K562 (cell line): ENCODE measurements around the gene C4orf36. TPM values are rescaled to one million over a fixed set of nuclear protein-coding genes. Genes with fewer than 3 reads are reported as not detected.

Experiments used
- CTBP1 ChIP-seq: fragments of 450-650 bp; IDR thresholded peaks from 2 replicates; pipeline ENCODE4 v1.6.1; 2016; ENCODE audit warnings: borderline replicate concordance
- TCF3 ChIP-seq: sonication (generic); formaldehyde crosslinking; IDR thresholded peaks from 2 replicates; pipeline ENCODE4 v1.4.0; 2020; ENCODE audit warnings: mild to moderate bottlenecking, missing genetic modification reagents
- polyA plus RNA-seq, 8 experiments: library from polyadenylated mRNA; depleted of rRNA in 4 of 8; stranded (reverse) in 5 of 8; unstranded in 3 of 8; fragments of >200 nt; fragmentation: Nextera tagmentation in 2 of 8; fragmentation: Illumina TruSeq in 1 of 8; extraction: Ambion mirVana in 2 of 8; extraction: Trizol in 1 of 8; gene quantifications; 2 replicates each; pipeline versions ENCODE4 v1.2.1 to v1.2.3, GENCODE V29; 2011 to 2014; ENCODE audit warnings: inconsistent platforms in 1 of 8, missing spikeins in 1 of 8
- total RNA-seq, 7 experiments: library from RNA; depleted of rRNA in 6 of 7; stranded (reverse); fragments of >200 nt in 6 of 7; fragmentation: Illumina TruSeq in 2 of 7; extraction: Trizol in 2 of 7; gene quantifications; 2 replicates each; pipeline versions ENCODE4 v1.2.1 to v1.2.3, GENCODE V29; 2011 to 2021; ENCODE audit warnings: low replicate concordance in 1 of 7
- TF ChIP-seq, protein P1 (sequence below), 2 experiments: fragments of 450-650 bp in 1 of 2; sonication (generic) in 1 of 2; formaldehyde crosslinking in 1 of 2; IDR thresholded peaks; 2 replicates each; pipeline versions ENCODE4 v1.7.1 to v1.9.0; 2016 to 2022; ENCODE audit warnings: inconsistent platforms in 1 of 2, mild to moderate bottlenecking in 1 of 2, missing genetic modification reagents in 1 of 2
- TF ChIP-seq, protein P2 (sequence below), 2 experiments: fragments of 450-650 bp; conservative IDR thresholded peaks; 2 replicates each; pipeline ENCODE4 v1.6.1; 2017; ENCODE audit warnings: mild to moderate bottlenecking in 2 of 2, moderate library complexity in 2 of 2

Gene C4orf36
- total and polyA plus RNA-seq, 9 of the 15 experiments (the other 6 are each of a cell fraction or from before 2014, with no cell fraction given) = 0.14 to 0.45 (median 0.20) TPM; not detected in 5

DNA sequence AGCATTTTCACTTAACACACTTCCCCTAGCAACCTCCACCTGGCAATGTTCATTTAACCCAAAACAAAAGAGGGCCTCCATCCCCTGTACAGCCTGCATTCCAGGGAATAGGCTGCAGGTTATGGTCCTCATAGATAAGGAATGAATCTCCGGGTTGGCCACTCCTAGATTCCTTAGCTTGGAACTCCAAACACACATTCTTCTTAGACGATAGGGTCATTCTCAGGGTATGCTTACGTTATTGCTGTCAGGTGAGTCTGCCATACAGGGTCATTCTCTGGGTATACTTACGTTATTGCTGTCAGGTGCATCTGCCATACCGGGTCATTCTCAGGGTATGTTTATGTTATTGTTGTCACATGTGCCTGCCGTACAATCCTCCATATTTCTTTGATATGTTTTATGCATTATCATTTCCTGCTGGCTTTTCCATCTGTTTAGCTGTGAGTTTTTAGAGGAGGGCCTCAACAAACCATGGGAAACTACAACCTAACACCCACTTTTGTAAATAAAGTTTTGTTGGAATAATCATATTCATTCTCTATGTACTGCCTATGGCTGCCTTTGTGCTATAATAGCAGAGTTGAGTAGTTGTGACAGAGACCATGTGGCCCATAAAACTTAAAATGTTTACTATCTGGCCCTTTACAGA lies 34.3 kb upstream of the C4orf36 start (continued):
- TF ChIP-seq, protein P1, sequence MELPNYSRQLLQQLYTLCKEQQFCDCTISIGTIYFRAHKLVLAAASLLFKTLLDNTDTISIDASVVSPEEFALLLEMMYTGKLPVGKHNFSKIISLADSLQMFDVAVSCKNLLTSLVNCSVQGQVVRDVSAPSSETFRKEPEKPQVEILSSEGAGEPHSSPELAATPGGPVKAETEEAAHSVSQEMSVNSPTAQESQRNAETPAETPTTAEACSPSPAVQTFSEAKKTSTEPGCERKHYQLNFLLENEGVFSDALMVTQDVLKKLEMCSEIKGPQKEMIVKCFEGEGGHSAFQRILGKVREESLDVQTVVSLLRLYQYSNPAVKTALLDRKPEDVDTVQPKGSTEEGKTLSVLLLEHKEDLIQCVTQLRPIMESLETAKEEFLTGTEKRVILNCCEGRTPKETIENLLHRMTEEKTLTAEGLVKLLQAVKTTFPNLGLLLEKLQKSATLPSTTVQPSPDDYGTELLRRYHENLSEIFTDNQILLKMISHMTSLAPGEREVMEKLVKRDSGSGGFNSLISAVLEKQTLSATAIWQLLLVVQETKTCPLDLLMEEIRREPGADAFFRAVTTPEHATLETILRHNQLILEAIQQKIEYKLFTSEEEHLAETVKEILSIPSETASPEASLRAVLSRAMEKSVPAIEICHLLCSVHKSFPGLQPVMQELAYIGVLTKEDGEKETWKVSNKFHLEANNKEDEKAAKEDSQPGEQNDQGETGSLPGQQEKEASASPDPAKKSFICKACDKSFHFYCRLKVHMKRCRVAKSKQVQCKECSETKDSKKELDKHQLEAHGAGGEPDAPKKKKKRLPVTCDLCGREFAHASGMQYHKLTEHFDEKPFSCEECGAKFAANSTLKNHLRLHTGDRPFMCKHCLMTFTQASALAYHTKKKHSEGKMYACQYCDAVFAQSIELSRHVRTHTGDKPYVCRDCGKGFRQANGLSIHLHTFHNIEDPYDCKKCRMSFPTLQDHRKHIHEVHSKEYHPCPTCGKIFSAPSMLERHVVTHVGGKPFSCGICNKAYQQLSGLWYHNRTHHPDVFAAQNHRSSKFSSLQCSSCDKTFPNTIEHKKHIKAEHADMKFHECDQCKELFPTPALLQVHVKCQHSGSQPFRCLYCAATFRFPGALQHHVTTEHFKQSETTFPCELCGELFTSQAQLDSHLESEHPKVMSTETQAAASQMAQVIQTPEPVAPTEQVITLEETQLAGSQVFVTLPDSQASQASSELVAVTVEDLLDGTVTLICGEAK (IDR thresholded peaks at IDR 0.05) = peak; percentile 88
- TF ChIP-seq, protein P1 (CRISPR knock-in tag; IDR thresholded peaks at IDR 0.05) = peak; percentile 81
- TF ChIP-seq TCF3 (CRISPR knock-in tag) (0 out of 2 replicates have a peak, but pooled peaks have one; percentile 17), CTBP1 (peak; percentile 45; the same call in 1 of the 2 replicates)
- TF ChIP-seq, protein P2, sequence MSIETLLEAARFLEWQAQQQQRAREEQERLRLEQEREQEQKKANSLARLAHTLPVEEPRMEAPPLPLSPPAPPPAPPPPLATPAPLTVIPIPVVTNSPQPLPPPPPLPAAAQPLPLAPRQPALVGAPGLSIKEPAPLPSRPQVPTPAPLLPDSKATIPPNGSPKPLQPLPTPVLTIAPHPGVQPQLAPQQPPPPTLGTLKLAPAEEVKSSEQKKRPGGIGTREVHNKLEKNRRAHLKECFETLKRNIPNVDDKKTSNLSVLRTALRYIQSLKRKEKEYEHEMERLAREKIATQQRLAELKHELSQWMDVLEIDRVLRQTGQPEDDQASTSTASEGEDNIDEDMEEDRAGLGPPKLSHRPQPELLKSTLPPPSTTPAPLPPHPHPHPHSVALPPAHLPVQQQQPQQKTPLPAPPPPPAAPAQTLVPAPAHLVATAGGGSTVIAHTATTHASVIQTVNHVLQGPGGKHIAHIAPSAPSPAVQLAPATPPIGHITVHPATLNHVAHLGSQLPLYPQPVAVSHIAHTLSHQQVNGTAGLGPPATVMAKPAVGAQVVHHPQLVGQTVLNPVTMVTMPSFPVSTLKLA (conservative IDR thresholded peaks at IDR 0.05) = peak in 1 of 2 experiments; percentile 28; a peak in 1 of 4 replicates
- TF ChIP-seq, all 486 proteins: peak for 5
